T47D (cell line): Measurements from ENCODE around the gene TBKBP1.

Experiments used
- DNase-seq, 2 experiments: peaks; one replicate each; pipeline versions ENCODE4 v3.0.0 to v3.0.0-alpha.2; 2011 to 2012; ENCODE audit warnings: low read depth in 1 of 2, low spot score in 1 of 2
- JUND ChIP-seq: IDR thresholded peaks from 2 replicates; pipeline ENCODE4 v1.6.1; 2012; ENCODE audit warnings: low read depth
- in situ Hi-C: cut with HindIII; loops from 2 replicates; pipeline ENCODE4 v1.10.0; 2016; ENCODE audit warnings: low sequenced_read_pairs, low pct_unique_long_range_greater_than_20kb

The TBKBP1 gene

DNA sequence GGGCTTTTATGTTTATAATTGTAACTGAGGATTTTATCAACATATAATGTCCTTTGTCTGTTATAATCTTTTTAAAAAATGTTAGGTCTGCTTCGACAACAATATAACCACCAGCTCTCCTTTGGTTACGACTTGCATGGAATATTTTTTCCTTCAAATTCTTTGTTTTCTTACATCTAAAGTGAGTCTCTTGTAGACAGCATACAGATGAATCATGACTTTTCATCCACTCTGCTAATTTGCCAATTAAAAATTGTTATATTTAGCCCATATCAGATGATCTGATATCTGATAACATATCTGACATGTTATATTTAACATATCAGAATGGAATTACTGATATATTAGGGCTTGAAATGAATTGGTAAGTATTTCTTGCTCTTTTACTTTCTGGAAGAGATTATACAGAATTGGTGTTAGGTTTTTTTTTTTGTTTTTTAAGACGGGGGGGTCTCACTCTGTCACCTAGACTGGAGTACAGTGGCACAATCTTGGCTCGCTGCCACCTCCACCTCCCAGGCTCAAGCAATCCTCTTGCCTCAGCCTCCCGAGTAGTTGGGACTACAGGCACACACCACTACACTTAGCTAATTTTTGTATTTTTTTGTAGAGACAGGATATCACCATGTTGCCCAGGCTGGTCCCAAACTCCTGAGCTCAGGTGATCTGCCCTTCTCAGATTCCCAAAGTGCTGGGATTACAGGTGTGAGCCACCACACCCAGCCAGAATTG lies 66.6 kb downstream of the TBKBP1 start:
- no peak for DNase-seq
- no peak for TF ChIP-seq JUND
- in situ Hi-C loops: no loop called here
